ENCODE measurements around the gene HOXA7. TPM values are rescaled to one million over a fixed set of nuclear protein-coding genes. Genes with fewer than 3 reads are reported as not detected.

Gene HOXA7
- total and polyA plus RNA-seq, 10 of the 15 experiments (the other 5 are each of a cell fraction or from before 2014, with no cell fraction given): not detected

DNA sequence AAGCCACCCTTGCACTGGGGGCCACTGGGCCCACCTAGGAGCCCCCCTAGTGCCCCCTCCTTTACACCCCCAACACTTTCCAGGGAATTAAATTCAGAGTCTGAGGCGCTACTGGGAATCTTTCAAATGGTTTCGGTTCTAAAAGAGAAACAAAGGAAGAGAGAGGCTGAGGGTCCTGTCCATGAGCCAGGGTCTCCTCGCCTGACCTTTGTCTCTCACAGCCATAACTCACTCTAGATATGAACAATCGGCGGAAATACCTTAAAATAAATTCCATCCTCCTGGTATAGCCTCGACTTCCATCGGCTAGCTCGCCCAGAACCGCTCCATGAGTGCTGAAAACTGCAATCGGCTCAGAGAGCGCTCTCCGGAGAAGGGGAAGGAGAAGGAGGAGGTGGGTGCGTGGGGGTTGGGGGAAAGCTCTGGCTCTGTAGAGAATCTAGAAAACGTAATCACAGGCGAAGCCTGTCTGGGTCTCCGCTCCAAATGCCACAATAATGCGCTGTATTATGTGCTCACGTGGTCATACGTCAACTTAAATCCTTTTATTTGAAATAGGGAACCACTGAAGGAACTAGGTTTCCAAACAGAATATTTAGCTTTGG, 38.5 kb downstream of the HOXA7 start:
- BruUV-seq (replicated peaks): no TSS peak
- intact Hi-C loops (cut with micrococcal nuclease; ENCODE audit: unreplicated experiment): no loop called here
- CTCF ChIA-PET: no interaction called here
- no peak for TF ChIP-seq EP300 (IDR thresholded peaks at IDR 0.05; ENCODE audit: borderline replicate concordance in 1 of 2, control insufficient read depth in 1 of 2, low read depth in 2 of 2, low read length in 2 of 2)
- no peak for TF ChIP-seq CHD2 (IDR thresholded peaks at IDR 0.05; ENCODE audit: borderline replicate concordance, low read depth, low read length)
- no peak for TF ChIP-seq CHD1 (IDR thresholded peaks at IDR 0.05; ENCODE audit: low read depth, low read length)
- TF ChIP-seq RAD21 (IDR thresholded peaks at IDR 0.05; ENCODE audit: insufficient read depth, low read depth, low read length): no peak
- TF ChIP-seq, protein P1, sequence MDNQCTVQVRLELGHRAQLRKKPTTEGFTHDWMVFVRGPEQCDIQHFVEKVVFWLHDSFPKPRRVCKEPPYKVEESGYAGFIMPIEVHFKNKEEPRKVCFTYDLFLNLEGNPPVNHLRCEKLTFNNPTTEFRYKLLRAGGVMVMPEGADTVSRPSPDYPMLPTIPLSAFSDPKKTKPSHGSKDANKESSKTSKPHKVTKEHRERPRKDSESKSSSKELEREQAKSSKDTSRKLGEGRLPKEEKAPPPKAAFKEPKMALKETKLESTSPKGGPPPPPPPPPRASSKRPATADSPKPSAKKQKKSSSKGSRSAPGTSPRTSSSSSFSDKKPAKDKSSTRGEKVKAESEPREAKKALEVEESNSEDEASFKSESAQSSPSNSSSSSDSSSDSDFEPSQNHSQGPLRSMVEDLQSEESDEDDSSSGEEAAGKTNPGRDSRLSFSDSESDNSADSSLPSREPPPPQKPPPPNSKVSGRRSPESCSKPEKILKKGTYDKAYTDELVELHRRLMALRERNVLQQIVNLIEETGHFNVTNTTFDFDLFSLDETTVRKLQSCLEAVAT (IDR thresholded peaks at IDR 0.05): no peak
- no peak for TF ChIP-seq SRF (IDR thresholded peaks at IDR 0.05; ENCODE audit: low read depth in 2 of 2, low read length in 2 of 2)
- TF ChIP-seq, protein P2, sequence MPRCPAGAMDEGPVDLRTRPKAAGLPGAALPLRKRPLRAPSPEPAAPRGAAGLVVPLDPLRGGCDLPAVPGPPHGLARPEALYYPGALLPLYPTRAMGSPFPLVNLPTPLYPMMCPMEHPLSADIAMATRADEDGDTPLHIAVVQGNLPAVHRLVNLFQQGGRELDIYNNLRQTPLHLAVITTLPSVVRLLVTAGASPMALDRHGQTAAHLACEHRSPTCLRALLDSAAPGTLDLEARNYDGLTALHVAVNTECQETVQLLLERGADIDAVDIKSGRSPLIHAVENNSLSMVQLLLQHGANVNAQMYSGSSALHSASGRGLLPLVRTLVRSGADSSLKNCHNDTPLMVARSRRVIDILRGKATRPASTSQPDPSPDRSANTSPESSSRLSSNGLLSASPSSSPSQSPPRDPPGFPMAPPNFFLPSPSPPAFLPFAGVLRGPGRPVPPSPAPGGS (IDR thresholded peaks at IDR 0.05; ENCODE audit: borderline replicate concordance, insufficient read depth, low read depth, low read length, poor library complexity, severe bottlenecking): no peak
- TF ChIP-seq, protein P3, sequence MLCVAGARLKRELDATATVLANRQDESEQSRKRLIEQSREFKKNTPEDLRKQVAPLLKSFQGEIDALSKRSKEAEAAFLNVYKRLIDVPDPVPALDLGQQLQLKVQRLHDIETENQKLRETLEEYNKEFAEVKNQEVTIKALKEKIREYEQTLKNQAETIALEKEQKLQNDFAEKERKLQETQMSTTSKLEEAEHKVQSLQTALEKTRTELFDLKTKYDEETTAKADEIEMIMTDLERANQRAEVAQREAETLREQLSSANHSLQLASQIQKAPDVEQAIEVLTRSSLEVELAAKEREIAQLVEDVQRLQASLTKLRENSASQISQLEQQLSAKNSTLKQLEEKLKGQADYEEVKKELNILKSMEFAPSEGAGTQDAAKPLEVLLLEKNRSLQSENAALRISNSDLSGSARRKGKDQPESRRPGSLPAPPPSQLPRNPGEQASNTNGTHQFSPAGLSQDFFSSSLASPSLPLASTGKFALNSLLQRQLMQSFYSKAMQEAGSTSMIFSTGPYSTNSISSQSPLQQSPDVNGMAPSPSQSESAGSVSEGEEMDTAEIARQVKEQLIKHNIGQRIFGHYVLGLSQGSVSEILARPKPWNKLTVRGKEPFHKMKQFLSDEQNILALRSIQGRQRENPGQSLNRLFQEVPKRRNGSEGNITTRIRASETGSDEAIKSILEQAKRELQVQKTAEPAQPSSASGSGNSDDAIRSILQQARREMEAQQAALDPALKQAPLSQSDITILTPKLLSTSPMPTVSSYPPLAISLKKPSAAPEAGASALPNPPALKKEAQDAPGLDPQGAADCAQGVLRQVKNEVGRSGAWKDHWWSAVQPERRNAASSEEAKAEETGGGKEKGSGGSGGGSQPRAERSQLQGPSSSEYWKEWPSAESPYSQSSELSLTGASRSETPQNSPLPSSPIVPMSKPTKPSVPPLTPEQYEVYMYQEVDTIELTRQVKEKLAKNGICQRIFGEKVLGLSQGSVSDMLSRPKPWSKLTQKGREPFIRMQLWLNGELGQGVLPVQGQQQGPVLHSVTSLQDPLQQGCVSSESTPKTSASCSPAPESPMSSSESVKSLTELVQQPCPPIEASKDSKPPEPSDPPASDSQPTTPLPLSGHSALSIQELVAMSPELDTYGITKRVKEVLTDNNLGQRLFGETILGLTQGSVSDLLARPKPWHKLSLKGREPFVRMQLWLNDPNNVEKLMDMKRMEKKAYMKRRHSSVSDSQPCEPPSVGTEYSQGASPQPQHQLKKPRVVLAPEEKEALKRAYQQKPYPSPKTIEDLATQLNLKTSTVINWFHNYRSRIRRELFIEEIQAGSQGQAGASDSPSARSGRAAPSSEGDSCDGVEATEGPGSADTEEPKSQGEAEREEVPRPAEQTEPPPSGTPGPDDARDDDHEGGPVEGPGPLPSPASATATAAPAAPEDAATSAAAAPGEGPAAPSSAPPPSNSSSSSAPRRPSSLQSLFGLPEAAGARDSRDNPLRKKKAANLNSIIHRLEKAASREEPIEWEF (IDR thresholded peaks at IDR 0.05; ENCODE audit: insufficient replicate concordance, low read depth, low read length): no peak
- TF ChIP-seq EED (IDR thresholded peaks at IDR 0.05; ENCODE audit: low read depth): no peak
- POLR2A ChIA-PET: no interaction called here
- H3K9me3 ChIP-seq (replicated peaks; ENCODE audit: control insufficient read depth, insufficient read depth, low read length): no peaks in the 10 kb centered on the region
- no peak for DNase-seq (ENCODE audit: low read depth, low spot score)
- in situ Hi-C loops (cut with MboI): no loop called here
- SMC1A ChIA-PET (ENCODE audit: uncharacterized antibody, unreplicated experiment): interaction anchor here (1.3 to 2.8 kb wide), 2 partner anchors 16 to 35 kb away, joined by 3 to 6 read pairs; no protein-coding TSS in a partner anchor
- no peak overlapping the region for H3K4me2 ChIP-seq (ENCODE audit: control insufficient read depth, insufficient read depth)
- no peaks in the 10 kb centered on the region for H3K36me3 ChIP-seq (ENCODE audit: control insufficient read depth in 2 of 2, insufficient read depth in 2 of 2, low read length in 1 of 2)
- no peak overlapping the region for H3K9ac ChIP-seq (ENCODE audit: control insufficient read depth, insufficient read depth, low read length)
- WGBS (ENCODE audit: insufficient coverage, insufficient replicate concordance, low lambda C conversion rate, missing lambda C conversion rate): 67% methylated on average over 19 of the region's 19 CpGs
- no peaks in the 10 kb centered on the region; the same call in 1 of the 2 replicates for H4K20me1 ChIP-seq (ENCODE audit: control insufficient read depth, insufficient read depth)
- no peak overlapping the region for H2AFZ ChIP-seq (ENCODE audit: control insufficient read depth, low read depth, low read length)
- RAD21 ChIA-PET (ENCODE audit: unreplicated experiment): no interaction called here
- H3K4me1 ChIP-seq (ENCODE audit: control insufficient read depth, insufficient read depth, low read length): no peaks in the 10 kb centered on the region
- no peaks in the 10 kb centered on the region for H3K79me2 ChIP-seq (ENCODE audit: control insufficient read depth, insufficient read depth, low read length)
- H3K4me3 ChIP-seq: no peak overlapping the region
- ATAC-seq: no peak
- no peak overlapping the region for H3K27ac ChIP-seq (ENCODE audit: control insufficient read depth, insufficient read depth)
- no peaks in the 10 kb centered on the region; a peak in 1 of 4 replicates for H3K27me3 ChIP-seq (replicated peaks in 1 of 2; ENCODE audit: control insufficient read depth in 2 of 2, insufficient read depth in 2 of 2, low read length in 1 of 2)
- no peak for FAIRE-seq
